Astrocyte of the hippocampus (primary cell): Measurements from ENCODE around the gene MCC.

Experiments
- DNase-seq: peaks from one replicate; pipeline ENCODE4 v3.0.0; 2011; ENCODE audit warnings: low read depth, low spot score

Gene MCC

DNA sequence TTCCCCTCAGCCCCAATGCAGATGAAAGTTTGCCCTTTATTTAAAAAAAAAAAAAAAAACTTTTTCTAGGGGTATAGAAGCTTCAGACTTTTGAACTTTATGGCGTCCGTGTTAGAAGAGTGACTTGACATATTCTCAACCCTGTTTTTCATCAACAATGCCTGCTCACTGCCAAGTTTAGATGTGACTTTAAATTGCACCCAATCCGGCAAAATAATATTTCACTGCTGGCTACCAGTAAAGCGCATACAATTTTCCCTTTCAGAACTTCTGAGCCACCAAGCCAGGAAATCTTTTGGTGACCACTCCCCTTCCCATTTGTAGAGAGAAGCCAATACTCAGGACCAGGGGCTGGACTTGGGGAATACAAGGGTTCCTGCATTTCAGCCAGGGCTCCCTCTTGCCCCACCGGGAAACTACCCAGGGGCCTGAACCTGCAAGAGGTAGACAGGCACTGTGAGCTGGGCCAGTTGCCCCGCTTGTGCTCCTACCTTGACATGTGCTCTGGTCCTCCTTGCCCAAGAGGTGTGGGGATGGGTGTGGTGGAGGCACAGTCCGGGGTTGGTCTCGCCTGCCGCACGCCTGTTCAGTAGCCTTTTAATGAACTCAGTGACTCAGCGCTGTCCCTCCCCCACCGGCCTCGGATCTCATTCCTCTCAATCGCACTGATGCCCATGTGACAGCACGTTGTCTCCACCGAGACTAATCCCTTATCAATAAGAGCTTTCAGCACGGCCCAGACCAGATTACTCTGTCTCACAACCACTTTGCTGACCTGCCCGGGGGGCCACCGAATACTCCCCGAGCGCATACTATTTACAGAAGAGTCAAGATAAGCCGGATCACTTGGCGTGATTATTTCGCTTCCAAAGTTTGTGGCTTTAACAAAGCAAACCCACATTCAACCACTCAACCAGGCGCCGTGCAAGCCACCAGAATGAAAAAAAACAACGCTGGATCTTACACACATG lies 285.2 kb downstream of the MCC start:
- peak; percentile 84 for DNase-seq

DNA sequence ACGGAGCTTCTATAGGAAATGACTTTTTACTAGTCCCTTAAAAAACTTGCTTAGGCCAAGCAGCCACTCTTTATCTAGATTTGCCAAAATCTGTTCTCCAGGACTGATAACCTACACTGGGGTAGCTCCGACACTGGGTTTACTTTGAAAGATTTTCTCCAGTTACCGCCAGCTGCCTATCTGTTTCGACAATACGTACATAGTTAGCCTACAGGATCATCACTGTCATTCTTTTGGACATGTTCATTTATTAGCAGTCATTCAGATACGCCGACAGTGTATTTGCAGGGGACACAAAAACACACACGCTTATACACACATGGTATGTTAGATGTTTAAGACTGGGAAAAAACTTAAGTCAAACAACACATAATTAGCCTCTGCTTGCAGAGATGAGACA lies 286.0 kb downstream of the MCC start:
- DNase-seq = no peak

DNA sequence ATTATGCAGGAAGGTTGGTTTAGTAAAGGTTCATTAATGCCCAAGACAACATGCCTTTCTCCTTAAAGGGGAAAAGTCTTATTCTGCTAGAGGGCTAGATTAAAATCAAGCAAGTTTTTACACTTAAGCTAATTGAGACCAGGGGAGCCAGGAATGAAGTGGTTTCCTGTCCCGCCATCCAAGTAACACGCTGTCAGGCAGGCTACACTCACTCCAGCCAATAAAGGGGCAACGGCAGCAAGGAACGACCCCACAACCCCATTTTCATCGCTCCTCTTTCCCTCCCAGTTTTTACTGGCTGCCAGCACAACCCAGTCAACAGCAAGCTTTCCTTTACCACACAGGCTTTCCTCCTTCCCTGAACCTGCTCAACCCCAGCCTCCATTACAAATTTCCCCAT lies 286.5 kb downstream of the MCC start:
- peak; percentile 26 for DNase-seq

DNA sequence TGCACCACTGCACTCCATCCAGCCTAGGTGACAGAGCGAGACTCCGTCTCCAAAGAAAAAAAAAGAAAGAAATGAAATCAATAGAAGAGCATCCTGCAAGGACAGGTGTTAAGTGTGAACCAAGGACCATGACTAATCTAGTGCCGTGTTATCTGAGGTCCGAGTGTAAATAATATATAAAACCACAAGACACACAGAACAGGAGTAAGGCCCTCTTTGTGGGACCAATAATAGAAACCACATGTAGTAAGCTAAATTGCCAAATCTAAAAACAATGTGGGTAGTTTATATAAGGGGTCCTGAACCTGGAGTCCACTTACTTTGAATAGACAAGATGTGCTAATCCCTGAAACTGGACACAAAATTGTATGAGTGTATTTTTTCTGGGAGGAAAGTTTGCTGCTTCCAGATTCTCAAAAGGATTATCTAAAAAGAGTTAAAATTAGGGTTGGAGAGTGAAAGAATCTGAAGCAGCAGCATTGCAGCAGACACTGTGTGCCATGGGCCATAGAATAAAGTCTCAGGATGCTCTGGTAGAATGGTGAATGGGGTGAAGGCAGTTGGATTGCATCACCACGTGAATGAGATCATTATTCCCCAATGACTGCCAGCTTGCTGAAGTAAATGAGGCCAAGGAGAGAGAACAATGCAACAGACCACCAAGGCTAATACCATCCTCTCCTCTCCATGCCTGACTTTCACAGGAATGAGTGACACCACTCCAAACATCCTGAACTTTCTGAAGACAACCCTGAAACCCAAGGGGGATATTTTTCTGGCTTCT lies 288.9 kb downstream of the MCC start:
- peak; percentile 67 for DNase-seq

DNA sequence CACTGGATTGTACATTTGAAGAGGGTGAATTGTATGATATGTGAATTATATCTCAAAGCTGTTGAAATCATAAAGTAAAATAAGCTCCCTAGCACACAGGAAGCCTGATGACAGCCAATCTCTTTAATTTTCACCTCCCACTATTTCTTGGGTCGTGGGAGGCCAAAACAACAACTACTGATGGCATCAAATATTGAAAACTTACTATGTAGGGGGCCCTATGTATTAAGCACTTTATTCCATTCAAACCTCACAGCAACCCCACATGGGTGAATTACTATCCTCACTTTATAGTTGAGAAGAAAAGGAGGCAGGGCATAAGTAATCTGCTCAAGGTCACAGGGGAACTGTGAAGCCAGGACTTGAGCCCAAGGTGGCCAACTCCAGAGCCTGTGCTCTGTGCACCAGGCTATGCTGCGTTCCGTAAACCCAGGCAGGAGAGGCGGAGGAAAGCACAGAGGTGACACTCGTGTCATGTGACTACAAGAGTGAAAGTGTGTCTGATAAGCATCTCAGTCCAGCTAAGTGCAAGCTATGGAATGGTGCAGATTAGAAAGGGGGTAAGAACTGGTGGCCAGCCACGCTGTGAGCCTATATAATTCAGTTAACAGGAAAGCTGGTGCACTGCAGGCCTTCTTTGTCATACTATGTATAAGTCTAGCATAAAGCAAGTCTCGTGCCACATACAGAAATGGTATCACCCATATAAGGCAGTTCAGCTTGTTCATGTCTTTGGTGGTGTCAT lies 290.6 kb downstream of the MCC start:
- no peak for DNase-seq

DNA sequence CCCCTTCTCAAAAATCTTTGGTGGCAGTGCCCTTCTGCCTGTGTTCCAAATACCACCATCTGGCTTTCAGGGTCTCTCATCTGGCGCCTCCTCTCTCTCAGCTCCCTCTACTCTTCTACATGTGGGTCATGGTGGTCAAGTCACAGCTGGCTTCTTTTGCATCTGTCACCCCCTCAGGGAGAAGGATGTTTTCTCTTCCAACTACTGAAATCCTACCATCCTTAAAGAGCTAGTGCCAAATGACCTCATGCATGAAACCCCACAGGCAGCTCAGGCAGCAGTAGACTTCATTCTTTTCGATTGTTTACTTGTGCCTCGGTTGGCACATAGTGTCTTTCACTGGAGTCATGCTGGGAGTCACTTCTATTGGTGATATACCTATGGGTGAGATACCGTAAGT lies 292.5 kb downstream of the MCC start:
- no peak for DNase-seq

DNA sequence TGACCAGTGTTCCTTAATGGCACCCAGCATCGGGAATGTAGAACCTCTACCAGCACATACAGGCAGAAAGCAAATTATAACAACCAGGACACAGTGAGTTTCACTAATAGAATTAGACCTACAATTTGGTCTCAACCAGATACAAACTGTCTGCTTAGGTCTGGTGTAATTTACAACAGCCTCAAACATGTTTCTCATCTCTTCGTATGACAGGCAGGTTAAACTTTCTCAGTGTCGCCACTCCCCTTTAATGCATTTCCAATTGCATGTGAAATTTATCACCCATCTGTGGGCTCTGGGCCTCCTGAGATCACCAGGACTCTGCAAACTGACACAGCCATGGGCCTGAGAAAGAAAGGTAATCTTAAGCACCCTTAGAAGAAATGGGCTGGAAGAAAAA lies 293.0 kb downstream of the MCC start:
- no peak for DNase-seq

DNA sequence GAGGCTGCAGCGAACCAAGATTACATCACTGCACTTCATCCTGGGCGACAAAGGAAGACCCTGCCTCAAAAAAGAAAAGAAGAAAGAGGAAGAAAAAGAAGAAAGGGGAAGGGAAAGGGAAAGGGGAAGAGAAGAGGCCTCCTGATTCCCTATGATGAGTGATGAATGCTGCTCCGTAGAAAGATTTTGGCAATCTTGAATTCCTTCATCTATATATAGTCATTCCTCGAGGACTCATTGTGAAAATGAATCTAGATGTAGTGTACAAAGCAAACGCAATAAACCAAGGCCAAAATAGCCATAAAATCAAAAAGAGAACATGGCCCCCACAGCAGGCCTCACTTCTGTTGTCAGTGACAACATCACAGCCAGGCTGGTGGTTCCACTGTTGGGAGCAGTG lies 293.7 kb downstream of the MCC start:
- no peak for DNase-seq

DNA sequence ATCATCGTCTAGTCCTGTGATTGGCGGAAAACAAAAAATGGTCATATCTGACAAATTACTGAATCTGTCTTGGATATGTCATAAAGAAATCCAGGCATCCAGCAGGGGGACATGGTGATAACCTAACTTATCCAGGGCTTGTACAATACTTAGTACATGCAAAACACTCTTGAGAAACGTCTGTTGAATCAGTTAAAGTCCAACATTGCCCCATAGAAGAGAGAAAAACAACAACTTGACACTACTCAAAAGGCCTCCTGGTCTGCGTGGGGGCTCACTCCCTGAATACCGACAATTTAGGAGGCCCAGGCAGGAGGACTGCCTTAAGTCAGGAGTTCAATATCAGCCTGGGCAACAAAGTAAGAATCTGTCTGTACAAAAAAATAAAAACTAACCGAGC lies 294.1 kb downstream of the MCC start:
- DNase-seq = no peak

DNA sequence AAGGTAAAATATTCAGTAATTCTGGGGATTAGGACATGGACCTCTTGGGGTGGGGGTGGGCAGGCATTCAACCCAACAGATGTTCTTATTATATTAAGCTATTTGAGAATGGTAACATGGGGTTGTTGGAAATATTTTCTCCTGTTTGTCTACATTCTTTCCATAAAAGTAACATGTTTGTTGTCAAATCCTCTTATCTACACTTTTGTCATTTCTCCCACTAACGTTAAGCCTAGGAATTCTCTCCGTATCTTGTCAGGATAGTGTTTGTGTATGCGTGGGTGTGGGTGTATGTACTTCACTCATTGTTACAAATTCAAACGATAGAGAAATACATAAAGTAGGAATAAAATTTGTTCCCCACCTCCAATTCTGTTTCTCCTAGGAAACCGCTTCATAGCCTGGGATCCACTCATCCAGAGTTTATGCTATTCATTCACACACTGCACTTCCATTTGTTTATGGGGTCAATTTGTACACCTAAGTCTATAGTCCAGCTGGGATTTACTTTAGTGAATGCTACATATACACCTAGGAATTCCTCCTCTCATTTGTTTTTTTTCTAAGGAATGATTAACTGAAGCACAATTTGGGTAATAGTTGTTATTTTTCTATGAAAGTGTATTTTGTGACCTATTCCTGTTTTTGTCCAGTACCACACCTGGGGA lies 294.8 kb downstream of the MCC start:
- DNase-seq = no peak

DNA sequence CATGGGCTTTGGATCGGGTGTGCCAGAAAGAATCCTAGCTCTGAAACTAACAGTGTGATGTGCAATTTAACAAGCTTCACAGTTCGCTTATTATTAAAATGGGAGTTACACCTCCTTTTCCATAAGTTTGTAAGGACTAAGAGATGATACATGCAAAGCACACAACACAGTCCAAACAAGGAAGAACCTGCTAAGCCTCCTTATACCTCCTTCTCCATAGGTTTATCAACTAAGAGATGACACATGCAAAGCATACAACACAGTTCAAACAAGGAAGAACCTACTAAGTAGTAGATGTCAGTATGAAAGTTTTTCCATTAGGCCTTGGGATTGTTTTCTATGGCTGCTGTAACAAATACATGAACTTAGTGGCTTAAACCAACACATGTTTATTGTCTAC lies 295.7 kb downstream of the MCC start:
- DNase-seq = no peak

DNA sequence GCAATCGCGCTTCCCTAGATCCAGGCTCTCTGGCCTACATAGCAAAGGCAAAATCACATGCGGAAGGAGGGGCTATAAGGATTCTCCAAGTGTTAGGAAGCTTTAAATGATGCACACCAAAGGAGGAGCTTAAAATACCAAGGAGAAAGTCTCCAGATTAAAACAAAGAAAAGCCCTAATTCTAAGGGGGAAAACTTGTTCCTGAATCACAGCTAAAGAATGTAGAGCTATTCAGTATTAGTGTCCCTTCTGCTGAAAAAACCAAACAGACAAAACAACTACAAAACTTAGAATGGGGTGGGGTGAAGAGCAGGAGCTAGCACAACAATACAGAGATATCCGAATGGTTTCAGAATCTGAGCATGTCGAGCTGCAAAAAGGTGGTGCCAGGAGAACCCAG lies 297.9 kb downstream of the MCC start:
- peak; percentile 25 for DNase-seq

DNA sequence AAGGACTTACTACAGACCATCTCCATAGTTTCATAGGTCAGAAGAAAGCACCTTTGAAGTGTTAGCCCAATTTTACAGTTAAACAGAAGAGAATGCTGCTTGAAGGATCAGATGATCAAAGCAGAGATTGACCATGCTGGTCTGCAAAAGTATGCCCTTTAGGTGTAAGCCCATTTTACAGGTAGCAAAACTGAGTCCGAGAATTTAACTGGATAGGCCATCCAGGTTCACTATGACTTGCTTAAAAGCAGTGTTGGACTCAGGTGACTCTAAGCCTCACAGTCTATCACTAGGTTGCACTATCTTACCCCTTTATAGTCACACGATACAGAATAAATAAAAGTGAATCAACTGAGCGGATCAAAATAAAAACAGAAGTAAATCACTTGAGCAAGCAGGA lies 299.0 kb downstream of the MCC start:
- no peak for DNase-seq

DNA sequence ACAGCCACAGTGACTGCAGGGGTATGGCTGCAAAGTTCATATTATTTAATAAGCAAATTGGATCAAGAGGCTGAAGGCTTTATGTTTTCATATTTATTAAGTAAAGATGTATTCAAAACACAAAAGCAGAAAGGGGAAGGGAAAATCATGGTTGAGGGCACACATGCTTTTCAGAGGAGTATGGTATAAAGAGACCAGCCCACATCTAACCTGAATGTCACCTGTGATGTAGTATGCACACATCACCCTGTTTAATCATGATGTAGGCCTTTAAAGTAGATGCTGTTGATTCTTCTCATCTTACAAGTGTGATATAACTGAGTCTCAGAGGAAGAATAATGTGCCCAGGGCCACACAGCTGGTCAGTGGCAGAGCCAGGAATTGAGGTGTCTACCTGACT lies 299.8 kb downstream of the MCC start:
- DNase-seq = no peak

DNA sequence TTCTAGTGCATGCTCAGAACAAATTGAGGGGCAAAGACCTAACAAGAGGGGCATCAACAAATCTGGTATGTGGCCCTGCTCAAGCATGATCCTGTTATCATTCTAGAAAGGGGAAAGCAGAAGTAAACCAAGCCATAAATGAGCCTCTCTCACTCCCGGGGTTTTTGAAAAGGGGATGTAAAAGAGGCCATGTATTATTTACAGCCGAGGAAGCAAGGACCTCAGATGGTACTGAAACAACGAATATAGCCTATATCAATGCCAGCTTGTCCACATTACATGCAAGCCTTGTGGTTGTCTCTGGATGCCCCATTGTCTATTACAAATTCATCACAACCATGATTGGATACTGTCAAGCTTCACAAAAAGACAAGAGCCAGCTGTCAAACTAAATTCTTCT lies 300.3 kb downstream of the MCC start:
- DNase-seq = no peak

DNA sequence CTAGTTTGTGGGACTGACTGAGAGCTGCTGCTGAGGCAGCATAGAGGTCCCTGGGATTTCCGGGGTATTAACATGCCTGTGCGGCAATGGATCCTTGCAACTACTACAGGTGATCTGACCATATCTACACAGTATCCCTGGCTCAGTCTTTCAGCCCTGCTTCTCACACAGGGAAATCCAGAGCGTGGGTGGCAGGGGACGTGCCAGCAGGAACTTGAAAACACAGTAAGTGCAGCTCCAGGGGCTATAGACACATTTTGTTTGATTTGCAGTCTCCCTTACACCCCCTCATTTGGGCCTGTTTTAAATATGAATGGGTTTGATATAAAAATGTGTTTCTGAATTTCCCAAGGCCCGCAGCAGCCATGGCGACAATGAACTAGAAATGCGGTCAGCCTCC lies 302.2 kb downstream of the MCC start:
- no peak for DNase-seq

DNA sequence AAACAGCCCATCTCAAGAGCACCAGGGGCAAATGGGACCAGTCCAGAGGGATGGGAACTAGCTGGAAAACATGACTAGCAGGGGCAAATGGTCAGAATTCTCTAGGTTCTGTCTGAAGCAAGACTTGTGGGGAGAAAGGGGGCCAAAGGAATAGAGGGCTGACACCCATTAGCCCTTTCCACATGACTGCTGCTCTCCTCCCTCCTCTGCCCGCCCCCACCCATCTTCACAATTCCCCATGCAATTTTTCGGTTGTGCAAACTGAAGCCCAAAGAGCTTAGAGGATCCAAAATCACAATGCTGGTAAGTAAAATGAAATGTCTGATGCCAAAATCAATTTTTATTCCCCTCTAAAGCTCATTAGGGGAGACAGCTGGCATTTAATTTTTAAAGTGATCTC lies 304.6 kb downstream of the MCC start:
- no peak for DNase-seq

DNA sequence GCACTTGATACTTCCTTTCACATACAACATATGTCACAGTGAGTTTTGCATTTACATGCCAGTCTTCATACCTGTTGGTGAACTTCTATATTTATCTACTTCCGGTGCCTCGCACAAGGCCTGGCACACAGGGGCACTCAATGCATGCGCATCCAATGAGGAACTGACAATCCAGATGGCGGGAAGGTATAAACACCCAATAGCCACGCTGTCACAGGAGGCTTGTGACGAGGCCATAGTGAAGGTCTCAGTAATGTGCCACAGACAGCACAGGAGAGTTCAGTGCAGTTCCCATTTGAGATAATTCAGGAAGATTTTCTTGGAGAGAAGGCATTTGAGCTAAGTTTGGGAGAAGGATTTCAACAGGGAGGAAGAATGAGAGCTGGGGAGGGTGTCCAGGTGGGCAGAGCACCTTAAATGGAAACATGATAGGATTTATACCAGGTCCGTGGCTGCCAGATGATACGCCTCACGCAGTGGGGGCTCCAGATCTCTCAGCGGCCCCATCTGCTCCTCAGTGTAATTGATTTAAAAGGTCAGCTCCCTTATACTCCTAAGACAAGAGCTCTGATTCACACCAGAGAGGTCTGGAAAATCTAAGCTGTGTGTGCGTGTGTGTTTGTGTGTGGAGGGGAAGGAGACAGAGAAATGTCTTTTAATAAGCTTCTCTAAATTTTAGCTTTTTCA lies 305.5 kb downstream of the MCC start:
- DNase-seq = no peak

DNA sequence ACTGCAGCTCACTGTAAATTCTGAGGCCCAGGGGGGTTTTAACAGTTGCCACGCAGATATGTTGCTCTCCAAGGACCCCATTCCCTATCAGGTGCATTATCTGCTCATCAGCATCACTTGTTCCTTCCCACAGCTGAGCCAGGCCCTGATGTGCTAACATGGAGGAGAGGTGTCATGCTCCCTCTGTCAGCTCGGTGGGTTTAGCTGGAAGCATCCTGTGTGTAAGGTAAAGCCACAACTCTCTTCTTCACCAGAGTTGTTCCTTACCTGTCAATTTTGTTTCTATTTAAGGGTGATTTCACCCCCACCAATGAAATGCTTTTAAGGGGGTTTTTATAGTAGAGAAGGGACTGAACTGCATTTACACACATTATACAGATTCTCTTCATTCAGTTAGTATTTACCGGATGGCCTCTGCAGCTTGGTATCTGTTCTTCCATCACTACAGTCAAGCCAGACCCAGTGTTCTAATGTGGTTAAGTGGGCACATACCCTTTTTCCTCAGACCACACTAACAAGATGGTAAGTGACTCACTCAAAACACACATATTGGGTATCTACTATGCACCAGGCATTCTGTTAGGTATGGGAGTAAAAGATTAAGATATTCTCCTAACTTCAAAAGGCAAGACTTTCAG lies 306.3 kb downstream of the MCC start:
- DNase-seq = no peak

DNA sequence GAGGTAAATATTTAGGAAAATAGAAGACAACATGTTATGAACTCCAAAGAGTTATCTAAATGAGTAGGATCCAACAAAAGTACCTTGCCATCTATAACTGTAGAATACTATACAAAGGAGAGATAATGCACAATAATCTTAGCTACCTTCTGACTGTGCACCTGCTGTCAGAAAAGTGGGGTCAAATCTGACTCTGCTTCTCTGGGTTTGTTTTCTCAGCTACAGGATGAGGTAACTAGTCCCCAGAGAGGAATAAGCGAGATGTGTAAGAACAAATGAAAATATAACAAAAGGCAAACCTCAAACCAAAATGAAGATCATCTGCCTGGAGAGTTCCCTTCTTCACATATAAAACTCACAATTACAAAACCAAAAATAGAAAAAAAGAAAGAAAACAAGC lies 306.8 kb downstream of the MCC start:
- no peak for DNase-seq

DNA sequence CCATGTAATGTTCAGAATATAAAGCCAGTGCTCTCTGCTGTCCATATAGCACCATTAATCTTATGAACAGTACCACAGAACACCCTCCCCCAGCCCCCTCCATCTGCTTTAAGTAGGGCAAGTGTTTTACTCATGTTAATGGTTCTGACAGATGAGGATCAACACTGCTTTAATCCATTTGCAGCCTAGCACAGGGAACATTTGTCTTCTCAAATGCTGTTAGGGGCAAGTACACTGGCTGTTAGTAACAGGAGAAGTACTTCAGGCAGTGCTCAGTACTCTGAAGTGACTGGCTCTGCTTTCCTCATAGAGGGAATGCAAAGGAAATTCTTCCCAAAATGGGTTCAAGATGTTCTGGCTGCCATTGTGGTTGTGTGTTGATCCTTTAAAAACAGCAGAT lies 309.1 kb downstream of the MCC start:
- no peak for DNase-seq
